KMS-11 (cell line): Measurements from ENCODE around the gene AMOTL1.

Source experiments
- H2AFZ ChIP-seq: fragments of 200-600 bp; sonication (generic); 2 replicates; pipeline ENCODE4 v1.6.1; 2016; ENCODE audit warnings: antibody characterized with exemption, mixed run types, low read depth
- H3K27ac ChIP-seq: fragments of 200-600 bp; sonication (generic); 2 replicates; pipeline ENCODE4 v1.6.1; 2016; ENCODE audit warnings: mild to moderate bottlenecking, mixed run types
- H3K27me3 ChIP-seq: fragments of 200-600 bp; sonication (generic); 2 replicates; pipeline ENCODE4 v1.6.1; 2017; ENCODE audit warnings: mild to moderate bottlenecking, low read depth, mixed run types, moderate library complexity; ENCODE audit not compliant: insufficient read depth
- H3K36me3 ChIP-seq: fragments of 200-600 bp; sonication (generic); 2 replicates; pipeline ENCODE4 v1.6.1; 2017; ENCODE audit warnings: mild to moderate bottlenecking, mixed run types; ENCODE audit not compliant: insufficient read depth
- H3K4me1 ChIP-seq: fragments of 200-600 bp; sonication (generic); 2 replicates; pipeline ENCODE4 v1.6.1; 2016; ENCODE audit warnings: mild to moderate bottlenecking, low read depth, mixed run types; ENCODE audit not compliant: poor library complexity, severe bottlenecking
- H3K4me2 ChIP-seq: fragments of 200-600 bp; sonication (generic); 2 replicates; pipeline ENCODE4 v1.7.0; 2016; ENCODE audit warnings: mild to moderate bottlenecking, mixed run types
- H3K4me3 ChIP-seq: fragments of 200-600 bp; sonication (generic); IDR thresholded peaks from 2 replicates; pipeline ENCODE4 v1.6.1; 2017; ENCODE audit warnings: low read depth, low read length, mixed read lengths; ENCODE audit not compliant: insufficient read depth
- H3K79me2 ChIP-seq: fragments of 200-600 bp; sonication (generic); 2 replicates; pipeline ENCODE4 v1.6.1; 2016; ENCODE audit warnings: low read depth, mixed run types; ENCODE audit not compliant: insufficient read depth
- H3K9ac ChIP-seq: fragments of 200-600 bp; sonication (generic); 2 replicates; pipeline ENCODE4 v1.6.1; 2016; ENCODE audit warnings: mild to moderate bottlenecking, mixed run types
- H4K20me1 ChIP-seq: fragments of 200-600 bp; sonication (generic); 2 replicates; pipeline ENCODE4 v1.6.1; 2016; ENCODE audit warnings: mild to moderate bottlenecking, mixed run types; ENCODE audit not compliant: insufficient read depth
- CTCF ChIP-seq: fragments of 200-600 bp; sonication (generic); conservative IDR thresholded peaks from 2 replicates; pipeline ENCODE4 v1.6.1; 2017; ENCODE audit warnings: low read depth, mild to moderate bottlenecking, antibody characterized with exemption, low read length, moderate library complexity, mixed read lengths

AMOTL1 gene

GRCh38 chr11:94923004-94923334 lies 154.8 kb downstream of the AMOTL1 start:
- no peak overlapping the region for H3K4me3 ChIP-seq
- no peak overlapping the region for H3K9ac ChIP-seq
- H3K79me2 ChIP-seq = no peaks in the 10 kb centered on the region
- no peaks in the 10 kb centered on the region for H3K36me3 ChIP-seq
- H3K27me3 ChIP-seq = no peaks in the 10 kb centered on the region
- no peak overlapping the region for H3K4me2 ChIP-seq
- no peaks in the 10 kb centered on the region for H3K4me1 ChIP-seq
- no peak overlapping the region for H3K27ac ChIP-seq
- H4K20me1 ChIP-seq = no peaks in the 10 kb centered on the region
- TF ChIP-seq CTCF = no peak
- no peak overlapping the region for H2AFZ ChIP-seq

GRCh38 chr11:94924171-94924572 lies 156.0 kb downstream of the AMOTL1 start:
- H3K4me1 ChIP-seq = no peaks in the 10 kb centered on the region
- no peak for TF ChIP-seq CTCF
- H3K9ac ChIP-seq = no peak overlapping the region

GRCh38 chr11:94924612-94925011 lies 156.5 kb downstream of the AMOTL1 start:
- Histone ChIP-seq H4K20me1 (no peaks in the 10 kb centered on the region), H3K36me3 (no peaks in the 10 kb centered on the region), H2AFZ (no peak overlapping the region), H3K4me3 (no peak overlapping the region), H3K27me3 (no peaks in the 10 kb centered on the region), H3K27ac (no peak overlapping the region), H3K4me1 (no peaks in the 10 kb centered on the region), H3K9ac (no peak overlapping the region), H3K79me2 (no peaks in the 10 kb centered on the region), H3K4me2 (no peak overlapping the region)
- TF ChIP-seq CTCF = no peak

More at GRCh38 chr11:94924171-94924572, 156.0 kb downstream of the AMOTL1 start:
- Histone ChIP-seq H3K79me2 (no peaks in the 10 kb centered on the region), H3K4me3 (no peak overlapping the region), H3K36me3 (no peaks in the 10 kb centered on the region), H3K27me3 (no peaks in the 10 kb centered on the region), H2AFZ (no peak overlapping the region), H3K27ac (no peak overlapping the region), H4K20me1 (no peaks in the 10 kb centered on the region), H3K4me2 (no peak overlapping the region)

- Histone ChIP-seq H3K36me3 (no peaks in the 10 kb centered on the region), H3K4me2 (no peak overlapping the region), H2AFZ (no peak overlapping the region), H3K79me2 (no peaks in the 10 kb centered on the region), H3K4me1 (no peaks in the 10 kb centered on the region), H3K27ac (no peak overlapping the region), H3K27me3 (no peaks in the 10 kb centered on the region), H4K20me1 (no peaks in the 10 kb centered on the region), H3K4me3 (no peak overlapping the region), H3K9ac (no peak overlapping the region)
- TF ChIP-seq CTCF = no peak
Observed at GRCh38 chr11:94925422-94926270, 157.5 kb downstream of the AMOTL1 start.
